Loucy (cell line): ENCODE measurements around the gene MYRIP.

Experiments
- H2AFZ ChIP-seq: fragments of 200-600 bp; sonication (generic); 2 replicates; pipeline ENCODE4 v1.6.0; 2016; ENCODE audit warnings: antibody characterized with exemption, mild to moderate bottlenecking, low read length, moderate library complexity
- H3F3A ChIP-seq: fragments of 200-600 bp; 2 replicates; pipeline ENCODE4 v1.6.0; 2016; ENCODE audit warnings: antibody characterized with exemption, low read depth, mild to moderate bottlenecking
- H3K27me3 ChIP-seq: fragments of 200-600 bp; sonication (generic); 2 replicates; pipeline ENCODE4 v1.6.1; 2014; ENCODE audit warnings: low read length, mild to moderate bottlenecking; ENCODE audit not compliant: insufficient read depth, poor library complexity, severe bottlenecking
- H3K36me3 ChIP-seq: fragments of 200-600 bp; sonication (generic); 2 replicates; pipeline ENCODE4 v1.6.1; 2016; ENCODE audit warnings: low read length; ENCODE audit not compliant: insufficient read depth
- H3K4me1 ChIP-seq: fragments of 200-600 bp; sonication (generic); 2 replicates; pipeline ENCODE4 v1.5.1; 2014; ENCODE audit warnings: low read length, mild to moderate bottlenecking; ENCODE audit not compliant: insufficient read depth, poor library complexity, severe bottlenecking
- H3K4me2 ChIP-seq: fragments of 200-600 bp; sonication (generic); 2 replicates; pipeline ENCODE4 v1.6.0; 2014; ENCODE audit warnings: antibody characterized with exemption, low read length, low read depth, mild to moderate bottlenecking; ENCODE audit not compliant: poor library complexity, severe bottlenecking
- H3K4me3 ChIP-seq: fragments of 200-600 bp; sonication (generic); 2 replicates; pipeline ENCODE4 v1.5.1; 2014; ENCODE audit warnings: low read length, mild to moderate bottlenecking, mixed read lengths; ENCODE audit not compliant: poor library complexity, severe bottlenecking
- H3K79me2 ChIP-seq: fragments of 200-600 bp; sonication (generic); 2 replicates; pipeline ENCODE4 v1.6.1; 2014; ENCODE audit warnings: low read length; ENCODE audit not compliant: insufficient read depth
- H3K9ac ChIP-seq: fragments of 200-600 bp; sonication (generic); 2 replicates; pipeline ENCODE4 v1.6.0; 2014; ENCODE audit warnings: mild to moderate bottlenecking, low read depth, low read length, moderate library complexity; ENCODE audit not compliant: poor library complexity, severe bottlenecking
- H3K9me2 ChIP-seq: fragments of 200-600 bp; sonication (generic); replicated peaks from 2 replicates; pipeline ENCODE4 v1.6.1; 2016; ENCODE audit warnings: low read depth, low read length, mixed read lengths
- H3K9me3 ChIP-seq: fragments of 200-600 bp; sonication (generic); 2 replicates; pipeline ENCODE4 v1.6.1; 2014; ENCODE audit warnings: mild to moderate bottlenecking, antibody characterized with exemption, low read length, low read depth; ENCODE audit not compliant: insufficient read depth
- H4K20me1 ChIP-seq: fragments of 200-600 bp; sonication (generic); 2 replicates; pipeline ENCODE4 v1.6.0; 2014; ENCODE audit warnings: antibody characterized with exemption, low read length, mild to moderate bottlenecking; ENCODE audit not compliant: insufficient read depth, poor library complexity, severe bottlenecking
- EZH2phosphoT487 ChIP-seq: fragments of 200-600 bp; IDR thresholded peaks from 2 replicates; pipeline ENCODE4 v1.6.1; 2018; ENCODE audit warnings: antibody characterized with exemption, mild to moderate bottlenecking, moderate library complexity, borderline replicate concordance
- TF ChIP-seq, protein P1 (sequence below): fragments of 200-600 bp; sonication (generic); conservative IDR thresholded peaks from 2 replicates; pipeline ENCODE4 v1.5.1; 2014; ENCODE audit warnings: mild to moderate bottlenecking, antibody characterized with exemption, low read length

The MYRIP gene

DNA sequence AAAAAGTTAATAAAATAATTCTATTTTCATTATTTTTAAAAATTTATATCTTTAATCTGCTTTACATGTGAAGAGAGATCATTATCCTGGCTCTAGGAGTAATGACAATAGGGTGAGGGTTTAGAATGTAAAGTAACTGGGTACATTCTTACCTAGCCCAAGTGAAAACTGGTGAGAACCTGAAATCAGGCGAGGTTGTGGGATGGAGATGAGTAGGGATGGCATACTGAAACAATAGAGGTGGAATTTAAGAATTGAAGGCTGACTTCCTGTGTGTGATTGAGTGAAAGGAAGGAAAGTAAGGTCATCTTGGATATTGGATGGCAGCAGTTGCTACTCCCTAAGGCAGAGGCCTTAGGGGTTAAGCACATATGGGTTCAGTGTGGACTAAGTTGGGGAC, 82.7 kb downstream of the MYRIP start:
- Histone ChIP-seq H3K79me2 (no peaks in the 10 kb centered on the region), H3K36me3 (no peaks in the 10 kb centered on the region), H3K9me2 (no peaks in the 10 kb centered on the region), H3K9me3 (no peaks in the 10 kb centered on the region), H4K20me1 (no peaks in the 10 kb centered on the region), H3F3A (peaks cover 3% of the 10 kb centered on the region; the same call in 1 of the 2 replicates), H3K9ac (no peak overlapping the region), H3K4me1 (peaks cover 24% of the 10 kb centered on the region), H3K4me3 (peak overlapping the region; percentile 19), H3K27me3 (no peaks in the 10 kb centered on the region), H2AFZ (peak overlapping the region; percentile 76; the same call in 1 of the 2 replicates), H3K4me2 (peak overlapping the region; percentile 45)
- TF ChIP-seq, protein P1, sequence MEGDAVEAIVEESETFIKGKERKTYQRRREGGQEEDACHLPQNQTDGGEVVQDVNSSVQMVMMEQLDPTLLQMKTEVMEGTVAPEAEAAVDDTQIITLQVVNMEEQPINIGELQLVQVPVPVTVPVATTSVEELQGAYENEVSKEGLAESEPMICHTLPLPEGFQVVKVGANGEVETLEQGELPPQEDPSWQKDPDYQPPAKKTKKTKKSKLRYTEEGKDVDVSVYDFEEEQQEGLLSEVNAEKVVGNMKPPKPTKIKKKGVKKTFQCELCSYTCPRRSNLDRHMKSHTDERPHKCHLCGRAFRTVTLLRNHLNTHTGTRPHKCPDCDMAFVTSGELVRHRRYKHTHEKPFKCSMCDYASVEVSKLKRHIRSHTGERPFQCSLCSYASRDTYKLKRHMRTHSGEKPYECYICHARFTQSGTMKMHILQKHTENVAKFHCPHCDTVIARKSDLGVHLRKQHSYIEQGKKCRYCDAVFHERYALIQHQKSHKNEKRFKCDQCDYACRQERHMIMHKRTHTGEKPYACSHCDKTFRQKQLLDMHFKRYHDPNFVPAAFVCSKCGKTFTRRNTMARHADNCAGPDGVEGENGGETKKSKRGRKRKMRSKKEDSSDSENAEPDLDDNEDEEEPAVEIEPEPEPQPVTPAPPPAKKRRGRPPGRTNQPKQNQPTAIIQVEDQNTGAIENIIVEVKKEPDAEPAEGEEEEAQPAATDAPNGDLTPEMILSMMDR: no peak
- TF ChIP-seq EZH2phosphoT487: no peak

DNA sequence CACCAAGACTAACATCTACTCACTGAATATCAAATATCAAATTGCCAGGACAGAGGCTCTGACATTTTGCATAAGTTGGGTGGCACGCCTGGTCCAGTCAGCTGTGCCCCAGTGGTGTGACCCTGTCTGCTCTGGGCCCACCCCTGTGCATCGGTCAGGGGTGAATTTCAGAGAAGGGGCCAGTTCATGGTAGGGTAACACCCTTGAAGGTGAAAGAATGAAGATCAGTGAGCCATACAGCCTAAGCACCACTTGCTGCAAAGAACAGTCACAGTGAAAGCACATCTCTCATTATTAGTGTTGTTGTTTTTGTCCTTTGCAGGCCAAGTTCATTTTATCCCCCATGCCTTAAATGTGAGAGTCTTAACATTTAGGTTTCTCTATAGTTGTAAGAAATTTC, 86.8 kb downstream of the MYRIP start:
- Histone ChIP-seq H3K36me3 (no peaks in the 10 kb centered on the region), H3K27me3 (no peaks in the 10 kb centered on the region), H3K9me2 (no peaks in the 10 kb centered on the region), H3K9ac (no peak overlapping the region), H4K20me1 (no peaks in the 10 kb centered on the region), H3F3A (peaks cover 3% of the 10 kb centered on the region; the same call in 1 of the 2 replicates), H2AFZ (no peak overlapping the region), H3K4me3 (no peak overlapping the region), H3K4me1 (peaks cover 23% of the 10 kb centered on the region), H3K9me3 (no peaks in the 10 kb centered on the region), H3K4me2 (no peak overlapping the region), H3K79me2 (no peaks in the 10 kb centered on the region)
- TF ChIP-seq, protein P1: no peak
- TF ChIP-seq EZH2phosphoT487: no peak

DNA sequence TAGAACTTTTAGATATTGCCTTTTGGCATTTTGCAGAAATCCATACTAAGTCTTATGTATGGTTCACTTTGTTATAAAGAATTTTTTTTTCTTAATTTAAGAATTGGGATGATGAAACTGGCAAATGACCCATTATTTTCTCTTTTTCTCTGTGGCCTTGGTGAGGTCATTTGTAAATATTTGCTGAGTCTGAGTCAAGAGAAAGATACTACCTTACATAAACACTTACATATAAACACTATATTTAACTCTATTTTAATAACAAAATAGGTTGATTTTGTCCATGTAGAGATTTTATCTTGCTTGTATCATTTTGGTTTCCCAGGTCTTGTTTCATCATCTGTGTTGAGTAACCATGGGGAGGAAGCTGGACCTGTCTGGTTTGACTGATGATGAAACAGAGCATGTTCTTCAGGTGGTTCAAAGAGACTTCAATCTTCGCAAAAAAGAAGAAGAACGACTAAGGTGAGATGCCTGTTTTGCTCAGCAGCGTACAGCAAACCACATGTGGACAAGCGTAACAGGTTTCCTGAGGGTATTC, 91.1 kb downstream of the MYRIP start:
- no peaks in the 10 kb centered on the region for H4K20me1 ChIP-seq
- H3F3A ChIP-seq: no peaks in the 10 kb centered on the region
- TF ChIP-seq, protein P1: no peak
- no peak for TF ChIP-seq EZH2phosphoT487
- no peak overlapping the region for H3K4me2 ChIP-seq
- H3K79me2 ChIP-seq: no peaks in the 10 kb centered on the region
- no peaks in the 10 kb centered on the region for H3K9me2 ChIP-seq
- no peak overlapping the region for H3K4me3 ChIP-seq
- no peak overlapping the region for H3K9ac ChIP-seq
- H3K27me3 ChIP-seq: no peaks in the 10 kb centered on the region
- no peaks in the 10 kb centered on the region for H3K9me3 ChIP-seq
- no peaks in the 10 kb centered on the region for H3K36me3 ChIP-seq
- H3K4me1 ChIP-seq: peaks cover 7% of the 10 kb centered on the region
- H2AFZ ChIP-seq: no peak overlapping the region
